ENCODE results near the gene GTF3C1.

Gene GTF3C1

DNA sequence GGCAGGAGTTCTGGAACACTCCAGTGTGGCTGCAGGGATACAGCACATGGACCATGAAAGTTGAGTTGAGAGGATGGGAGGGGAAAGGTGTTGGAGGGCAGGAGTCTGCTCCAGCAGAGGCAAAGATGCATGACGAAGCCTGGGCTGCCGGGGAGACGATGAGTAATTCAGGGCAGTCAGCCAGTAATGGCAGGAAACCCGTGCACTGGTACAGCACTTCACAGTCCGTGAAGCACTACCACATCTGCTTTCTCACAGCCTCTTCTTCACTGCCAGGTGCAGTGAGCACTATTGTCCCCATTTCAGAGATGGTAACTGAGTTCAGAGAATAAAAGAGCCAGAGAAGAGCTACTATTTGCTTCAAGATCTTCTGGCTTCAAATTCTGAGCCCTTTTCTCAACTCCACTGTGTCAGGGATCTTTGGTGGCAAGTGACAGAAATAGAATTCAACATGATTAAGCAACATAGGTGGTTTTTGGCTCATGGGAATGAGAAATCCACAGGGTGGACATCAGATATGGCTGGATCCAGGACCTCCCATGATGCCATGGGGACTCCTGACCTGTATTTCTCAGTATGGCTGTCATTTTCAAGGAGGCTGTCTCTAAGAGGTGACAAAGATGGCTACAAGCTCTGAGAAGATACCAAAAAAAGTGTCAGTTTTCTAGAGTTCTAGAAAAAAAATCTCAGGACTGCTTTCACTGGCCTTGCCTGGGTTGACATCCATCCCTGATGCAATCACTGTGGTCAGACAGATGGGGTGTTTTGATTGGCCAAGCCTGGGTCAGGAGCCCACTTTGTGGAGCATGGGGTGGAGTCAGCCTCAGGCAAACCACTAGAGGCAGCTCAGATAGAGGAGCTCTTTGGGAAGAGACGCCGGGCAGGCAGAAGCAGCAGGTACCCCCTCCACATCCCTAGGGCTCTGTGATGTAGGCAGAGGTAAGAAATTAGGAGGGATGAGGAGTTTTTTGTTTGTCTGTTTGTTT is 123.0 kb downstream of the GTF3C1 start:
- TF ChIP-seq JUND (IDR thresholded peaks at IDR 0.05; ENCODE audit: low read depth), result no peak
- in situ Hi-C loops (cut with HindIII; ENCODE audit: low pct_unique_long_range_greater_than_20kb, low sequenced_read_pairs), result no loop called here
- no peak for DNase-seq (ENCODE audit: low read depth in 1 of 2, low spot score in 1 of 2)

DNA sequence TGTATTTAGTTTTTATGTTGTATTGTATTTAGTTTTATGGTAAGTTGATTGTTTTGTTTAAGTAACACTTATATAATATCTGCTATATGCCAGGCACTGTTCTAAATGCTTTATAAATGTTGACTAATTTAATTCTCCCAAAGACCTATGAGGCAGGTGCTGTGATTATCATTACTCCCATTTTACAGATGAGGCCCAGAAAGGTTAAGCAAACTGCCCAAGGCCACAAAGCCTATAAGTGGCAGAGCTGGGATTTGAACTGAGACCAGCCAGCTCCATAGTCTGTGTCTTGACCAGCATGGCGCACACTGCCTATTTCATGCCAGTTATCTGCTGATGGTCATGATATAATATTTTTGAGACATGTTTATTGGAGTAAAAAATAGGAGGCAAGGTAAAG is 123.8 kb downstream of the GTF3C1 start:
- in situ Hi-C loops (cut with HindIII; ENCODE audit: low pct_unique_long_range_greater_than_20kb, low sequenced_read_pairs), result no loop called here
- no peak for TF ChIP-seq JUND (IDR thresholded peaks at IDR 0.05; ENCODE audit: low read depth)
- no peak for DNase-seq (ENCODE audit: low read depth in 1 of 2, low spot score in 1 of 2)

DNA sequence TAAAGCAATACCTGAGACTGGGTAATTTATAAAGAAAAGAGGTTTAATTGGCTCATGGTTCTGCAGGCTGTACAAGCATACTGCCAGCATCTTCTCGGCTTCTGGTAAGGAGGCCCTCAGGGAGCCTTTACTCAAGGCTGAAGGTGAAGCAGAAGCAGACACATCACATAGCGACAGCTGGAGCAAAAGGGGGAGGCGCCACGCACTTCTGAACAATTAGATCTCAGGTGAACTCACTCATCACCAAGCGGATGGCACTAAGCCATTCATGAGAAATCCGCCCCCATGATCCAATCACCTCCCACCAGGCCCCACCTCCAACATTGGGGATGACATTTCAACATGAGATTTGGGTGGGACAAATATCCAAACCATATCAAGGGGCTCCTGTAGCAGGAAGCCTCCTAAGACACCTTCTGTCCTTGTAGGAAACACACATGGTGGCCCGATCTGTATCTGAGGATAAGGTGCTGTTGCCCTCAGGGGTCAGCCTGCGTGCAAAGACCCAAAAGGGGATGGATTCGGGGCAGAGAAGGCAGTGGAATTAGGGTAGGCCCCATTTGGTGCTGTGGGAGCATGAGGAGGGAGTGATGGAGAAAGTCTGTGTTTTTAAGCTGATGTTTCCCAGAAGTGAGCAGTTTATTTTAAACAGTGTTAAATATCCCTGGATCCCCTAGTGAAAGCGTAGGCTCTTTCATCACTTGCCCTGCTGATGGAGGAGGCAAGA is 124.8 kb downstream of the GTF3C1 start:
- DNase-seq (ENCODE audit: low read depth in 1 of 2, low spot score in 1 of 2), result no peak
- in situ Hi-C loops (cut with HindIII; ENCODE audit: low pct_unique_long_range_greater_than_20kb, low sequenced_read_pairs), result no loop called here

DNA sequence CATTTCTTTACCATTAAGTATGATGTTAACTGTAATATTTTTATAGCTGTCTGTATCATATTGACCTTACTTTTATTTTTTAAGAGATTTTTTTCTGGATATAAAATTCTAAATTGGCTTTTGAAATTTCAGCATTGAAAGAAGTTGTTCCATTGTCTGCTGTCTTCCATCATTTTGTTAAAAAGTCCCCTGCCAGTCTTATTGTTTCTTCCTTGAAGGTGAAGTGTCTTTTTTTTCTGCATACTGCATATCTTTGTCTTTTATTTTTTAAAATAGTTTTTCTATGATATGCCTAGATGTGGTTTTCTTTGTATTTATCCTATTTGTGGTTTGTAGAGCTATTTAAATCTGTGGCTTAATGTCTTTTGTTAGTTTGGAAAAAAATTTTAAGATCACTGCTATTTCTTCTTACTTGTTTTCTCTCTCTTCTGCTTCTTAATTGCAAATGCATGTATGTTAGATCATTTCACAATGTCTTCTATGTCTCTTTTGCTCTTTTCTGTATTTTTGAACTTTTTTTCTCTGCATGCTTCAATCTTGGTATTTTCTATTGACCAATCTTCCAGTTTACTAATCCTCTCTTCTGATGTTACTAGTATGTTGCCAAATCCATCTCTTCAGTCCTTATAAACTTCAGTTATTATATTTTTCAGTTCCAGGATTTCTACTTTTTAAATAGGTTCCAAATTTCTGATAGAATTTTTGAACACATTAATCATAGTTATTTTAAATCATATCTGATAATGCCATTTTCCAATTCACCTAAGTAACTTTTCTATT is 127.6 kb downstream of the GTF3C1 start:
- TF ChIP-seq JUND (IDR thresholded peaks at IDR 0.05; ENCODE audit: low read depth), result no peak
- in situ Hi-C loops (cut with HindIII; ENCODE audit: low pct_unique_long_range_greater_than_20kb, low sequenced_read_pairs), result no loop called here
- no peak for DNase-seq (ENCODE audit: low read depth in 1 of 2, low spot score in 1 of 2)

More for the DNA sequence above, 124.8 kb downstream of the GTF3C1 start:
- no peak for TF ChIP-seq JUND (IDR thresholded peaks at IDR 0.05; ENCODE audit: low read depth)

DNA sequence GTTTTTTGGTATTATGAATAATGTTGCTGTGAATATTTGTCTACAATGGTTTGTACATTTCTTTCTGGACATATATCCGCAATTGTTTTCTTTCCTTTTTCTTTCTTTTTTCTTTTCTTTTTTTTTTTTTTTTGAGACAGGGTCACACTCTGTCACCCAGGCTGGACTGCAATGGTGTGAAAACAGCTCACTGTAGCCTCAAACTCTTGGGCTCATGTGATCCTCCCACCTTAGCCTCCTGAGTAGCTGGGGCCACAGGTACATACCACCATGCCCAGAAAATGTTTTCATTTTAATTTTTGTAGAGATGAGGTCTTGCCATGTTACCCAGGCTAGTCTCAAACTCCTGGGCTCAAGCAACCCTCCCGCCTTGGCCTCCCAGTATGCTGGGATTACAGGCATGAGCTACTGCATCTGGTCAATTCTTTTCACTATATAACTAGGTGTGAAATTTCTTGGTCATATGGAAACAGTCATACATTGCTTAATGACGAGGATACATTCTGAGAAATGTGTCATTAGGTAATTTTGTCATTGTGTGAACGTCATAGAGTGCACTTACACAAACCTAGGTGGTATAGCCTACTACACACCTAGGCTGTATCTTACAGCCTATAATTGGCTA is 132.6 kb downstream of the GTF3C1 start:
- TF ChIP-seq JUND (IDR thresholded peaks at IDR 0.05; ENCODE audit: low read depth), result no peak
- in situ Hi-C loops (cut with HindIII; ENCODE audit: low pct_unique_long_range_greater_than_20kb, low sequenced_read_pairs), result no loop called here
- DNase-seq (ENCODE audit: low read depth in 1 of 2, low spot score in 1 of 2), result no peak

DNA sequence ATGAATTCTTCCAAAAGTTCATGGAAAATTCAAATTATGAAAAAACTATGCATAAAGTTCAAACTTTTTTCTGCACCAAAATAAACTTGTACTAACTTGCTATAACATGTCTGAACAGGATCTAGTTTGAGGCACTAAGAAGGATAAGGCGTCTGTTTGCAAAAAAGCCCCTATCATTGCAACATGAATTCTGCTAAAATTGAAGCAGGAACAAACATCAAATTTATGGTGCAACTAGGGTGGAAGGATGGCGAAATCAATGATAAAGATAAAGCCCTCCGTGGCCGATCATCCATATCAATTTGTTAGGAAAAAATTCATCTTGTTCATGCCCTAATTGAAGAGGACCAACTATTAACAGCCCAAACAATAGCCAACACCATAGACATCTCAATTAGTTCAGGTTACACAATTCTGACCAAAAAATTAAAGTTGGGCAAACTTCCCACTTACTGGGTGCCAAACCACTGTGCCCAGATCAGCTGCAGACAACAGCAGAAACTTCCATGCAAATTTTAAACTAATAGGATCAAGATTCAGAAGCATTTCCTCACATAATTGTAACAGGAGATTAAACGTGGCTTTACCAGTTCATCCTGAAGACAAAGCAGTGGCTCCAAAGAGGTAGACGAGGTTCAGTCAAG is 134.8 kb downstream of the GTF3C1 start:
- DNase-seq (ENCODE audit: low read depth in 1 of 2, low spot score in 1 of 2), result no peak
- TF ChIP-seq JUND (IDR thresholded peaks at IDR 0.05; ENCODE audit: low read depth), result no peak
- in situ Hi-C loops (cut with HindIII; ENCODE audit: low pct_unique_long_range_greater_than_20kb, low sequenced_read_pairs), result no loop called here

DNA sequence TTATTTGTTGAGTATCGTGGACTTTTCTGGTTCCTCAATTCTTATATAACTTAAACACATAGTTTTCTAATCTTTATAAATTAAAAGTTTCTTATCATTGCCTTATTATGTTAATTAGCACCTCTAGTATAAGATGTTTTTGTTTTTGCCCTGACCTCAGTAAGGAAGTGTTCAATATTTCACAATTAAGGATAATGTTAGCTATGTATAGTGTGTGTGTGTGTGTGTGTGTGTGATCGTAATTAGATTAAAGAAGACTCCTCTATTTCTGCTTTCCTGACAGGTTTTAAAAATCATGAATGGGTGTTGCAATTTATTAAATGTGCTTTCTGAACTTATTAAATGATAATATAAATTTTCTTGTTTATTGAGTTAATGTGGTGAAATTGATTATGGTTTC is 135.8 kb downstream of the GTF3C1 start:
- TF ChIP-seq JUND (IDR thresholded peaks at IDR 0.05; ENCODE audit: low read depth), result no peak
- in situ Hi-C loops (cut with HindIII; ENCODE audit: low pct_unique_long_range_greater_than_20kb, low sequenced_read_pairs), result no loop called here

DNA sequence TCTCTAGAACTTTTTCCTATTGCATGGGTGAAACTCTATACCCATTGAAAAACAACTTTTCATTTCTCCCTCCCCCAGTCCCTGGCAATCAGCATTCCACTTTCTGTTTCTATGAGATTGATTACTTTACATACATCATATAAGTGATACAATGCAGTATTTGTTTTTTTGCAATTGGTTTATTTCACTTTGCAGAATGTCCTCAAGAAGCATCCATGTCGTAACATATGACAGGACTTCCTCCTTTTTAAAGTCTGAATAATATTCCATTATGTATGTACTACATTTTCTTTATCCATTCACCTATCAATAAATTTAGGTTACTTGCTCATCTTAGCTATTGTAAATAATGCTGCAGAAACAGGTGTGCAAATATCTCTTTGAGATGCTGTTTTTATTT is 139.0 kb downstream of the GTF3C1 start:
- TF ChIP-seq JUND (IDR thresholded peaks at IDR 0.05; ENCODE audit: low read depth), result no peak
- DNase-seq (ENCODE audit: low read depth in 1 of 2, low spot score in 1 of 2), result no peak
- in situ Hi-C loops (cut with HindIII; ENCODE audit: low pct_unique_long_range_greater_than_20kb, low sequenced_read_pairs), result no loop called here

More for the DNA sequence above, 135.8 kb downstream of the GTF3C1 start:
- no peak for DNase-seq (ENCODE audit: low read depth in 1 of 2, low spot score in 1 of 2)

All from T47D (cell line).